Measurements from ENCODE around the gene XXYLT1.

The XXYLT1 gene

DNA sequence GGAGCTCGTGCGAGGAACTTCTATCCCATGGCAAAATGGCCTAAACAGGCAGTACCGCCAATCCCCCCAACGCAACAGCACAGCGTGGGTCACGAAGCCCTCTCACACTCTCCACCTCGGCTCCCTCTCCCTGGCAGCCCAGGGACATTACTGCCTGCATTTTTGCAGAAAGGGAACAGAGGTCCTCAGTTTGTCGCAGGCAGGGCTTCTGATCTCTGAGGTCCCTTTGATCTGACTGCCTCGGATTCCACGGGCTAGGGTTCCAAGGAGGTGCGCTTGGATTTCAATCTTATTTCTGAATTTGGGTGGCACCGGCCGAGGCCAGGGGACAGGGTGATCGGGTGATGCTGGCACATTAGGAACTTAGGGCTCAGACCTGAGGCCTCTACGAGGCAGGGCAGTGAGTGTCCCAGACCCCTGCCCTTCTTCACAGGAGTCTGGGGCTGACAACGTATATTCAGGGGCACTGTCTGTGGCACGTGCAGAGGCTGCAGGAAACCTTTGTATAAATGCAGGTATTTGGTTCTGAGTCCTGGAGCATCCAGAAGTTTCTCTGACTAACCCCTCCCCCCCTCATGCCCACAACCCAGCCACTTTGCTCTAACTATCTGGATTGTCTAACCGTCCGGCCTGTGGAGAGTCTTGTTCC, 197.9 kb downstream of the XXYLT1 start:
- no peak for DNase-seq

DNA sequence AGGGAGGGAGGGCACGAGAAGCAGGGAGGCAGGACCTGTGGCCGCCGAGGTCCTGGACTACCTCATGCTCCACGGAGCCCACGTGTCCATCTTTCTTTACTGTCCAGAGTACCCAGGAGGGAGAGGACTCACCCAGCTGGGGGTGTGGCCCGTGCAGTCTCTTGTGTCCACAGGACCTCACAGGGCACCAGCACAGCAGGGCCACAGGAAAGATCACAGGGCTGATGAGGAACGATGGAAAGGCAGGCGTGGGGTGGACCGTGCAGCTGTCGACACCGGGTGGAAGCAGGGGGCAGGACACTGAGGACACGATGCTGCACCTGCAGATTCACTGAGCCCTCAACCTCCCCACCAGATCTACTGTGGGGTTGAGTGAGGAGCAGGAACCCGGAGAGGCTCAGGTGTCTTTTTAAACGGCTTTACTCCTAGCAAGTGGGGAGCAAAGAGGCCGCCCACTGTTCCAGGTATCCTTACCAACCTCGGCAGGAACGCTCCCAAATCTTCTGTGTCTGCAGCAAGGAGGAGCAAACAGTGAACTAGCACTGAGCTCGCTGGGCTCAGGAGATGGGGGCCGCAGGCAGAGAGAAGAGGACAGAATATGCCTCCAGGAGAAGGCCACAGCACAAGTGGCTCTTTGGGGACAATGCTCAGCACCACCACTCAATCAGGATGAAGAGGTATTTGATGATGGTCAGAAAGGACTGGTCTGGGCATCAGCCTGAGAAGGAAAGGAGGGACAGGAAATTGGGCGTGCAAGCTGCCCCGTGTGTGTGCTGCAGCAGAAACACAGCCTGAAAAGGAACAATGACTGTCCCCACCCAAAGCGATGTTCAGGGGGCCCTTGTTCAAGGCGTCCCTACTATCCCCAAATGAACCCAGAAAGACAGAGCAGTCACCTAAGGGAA, 198.8 kb downstream of the XXYLT1 start:
- no peak for DNase-seq

DNA sequence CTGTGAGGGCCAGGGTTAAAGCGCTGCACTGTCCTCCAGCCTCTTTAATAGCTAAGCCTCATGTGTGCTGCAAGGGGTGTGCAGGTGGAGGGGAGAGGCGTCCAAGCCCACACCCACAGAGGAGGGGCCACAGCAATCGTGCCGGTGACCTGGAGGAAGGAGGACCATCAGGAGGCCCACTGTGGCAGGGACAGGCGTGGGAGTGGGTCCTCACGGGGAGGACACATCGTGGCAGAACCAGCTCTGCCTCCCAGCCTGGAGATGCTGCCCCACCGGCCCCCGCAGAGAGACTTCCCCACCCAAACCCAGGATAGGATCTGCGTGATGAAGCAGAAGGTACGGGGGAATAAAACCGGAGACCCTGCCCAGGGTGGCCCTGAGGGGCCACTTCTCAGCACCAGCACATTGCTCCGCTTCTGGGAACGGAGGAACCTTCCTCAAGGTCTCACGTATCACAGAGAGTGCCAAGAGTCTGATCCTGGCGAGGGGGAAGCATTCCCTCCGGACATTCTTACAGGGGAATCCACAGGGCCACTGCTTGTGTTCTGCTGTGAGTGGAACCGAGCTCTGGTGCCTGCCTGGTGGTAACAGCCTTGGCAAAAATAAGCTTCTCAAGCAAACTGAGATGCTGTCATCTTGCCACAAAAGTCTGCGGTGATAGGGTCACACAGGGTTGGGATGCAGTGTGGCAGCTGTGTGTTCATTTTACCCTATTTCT, 199.8 kb downstream of the XXYLT1 start:
- no peak for DNase-seq

DNA sequence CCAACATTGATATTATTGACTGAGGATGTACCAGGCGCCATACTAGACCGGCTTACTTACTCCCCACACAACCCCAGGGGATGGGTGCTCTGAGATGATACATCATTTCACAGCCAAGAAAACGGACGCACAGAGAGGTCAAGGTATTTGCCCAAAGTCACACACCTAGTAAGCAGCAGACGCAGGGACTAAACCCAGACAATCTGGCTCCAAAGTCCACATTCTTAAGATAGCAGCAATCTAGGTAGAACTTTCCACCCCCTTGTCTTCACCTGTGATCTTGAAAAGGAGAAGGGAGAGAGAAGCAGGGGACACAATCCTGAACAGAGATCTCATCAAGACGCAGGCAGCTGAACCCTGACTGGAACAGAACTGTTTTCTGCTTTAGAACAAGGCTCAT, 200.6 kb downstream of the XXYLT1 start:
- DNase-seq: no peak

DNA sequence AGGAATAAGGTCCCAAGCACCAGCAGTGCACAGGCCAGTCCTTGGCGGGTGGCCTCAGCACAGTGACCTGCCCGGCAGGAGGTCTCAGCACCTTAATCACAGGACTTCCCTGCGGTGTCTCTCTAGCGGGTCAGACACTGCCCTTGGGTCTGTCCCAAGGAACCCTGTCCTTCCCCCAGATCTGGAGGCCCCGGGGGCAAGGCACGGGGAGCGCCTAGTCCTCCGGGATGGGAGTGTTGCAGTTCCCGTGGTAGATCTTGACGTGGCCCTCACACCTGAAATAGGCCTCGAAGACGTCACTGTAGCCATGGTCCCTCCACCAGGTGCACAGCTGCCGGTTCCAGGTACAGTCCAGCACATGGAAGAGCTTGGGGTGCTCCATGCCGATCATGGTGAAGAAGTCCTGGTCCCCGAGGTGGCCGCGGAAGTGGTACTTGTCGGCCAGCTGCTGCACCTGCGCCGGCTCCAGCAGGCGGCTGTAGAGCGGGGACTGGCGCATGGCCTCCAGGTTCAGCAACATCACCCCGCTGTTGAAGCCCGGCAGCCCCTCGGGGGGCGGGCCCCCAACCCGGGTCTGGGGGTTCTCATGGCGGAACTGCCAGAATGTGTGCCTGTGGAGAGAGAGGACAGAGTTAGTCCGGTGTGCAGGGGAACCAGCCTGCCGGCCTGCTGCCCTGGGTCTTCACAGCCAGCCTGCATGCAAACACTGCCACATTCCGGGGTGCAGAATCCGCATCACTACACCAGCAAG, 201.3 kb downstream of the XXYLT1 start:
- DNase-seq: no peak

DNA sequence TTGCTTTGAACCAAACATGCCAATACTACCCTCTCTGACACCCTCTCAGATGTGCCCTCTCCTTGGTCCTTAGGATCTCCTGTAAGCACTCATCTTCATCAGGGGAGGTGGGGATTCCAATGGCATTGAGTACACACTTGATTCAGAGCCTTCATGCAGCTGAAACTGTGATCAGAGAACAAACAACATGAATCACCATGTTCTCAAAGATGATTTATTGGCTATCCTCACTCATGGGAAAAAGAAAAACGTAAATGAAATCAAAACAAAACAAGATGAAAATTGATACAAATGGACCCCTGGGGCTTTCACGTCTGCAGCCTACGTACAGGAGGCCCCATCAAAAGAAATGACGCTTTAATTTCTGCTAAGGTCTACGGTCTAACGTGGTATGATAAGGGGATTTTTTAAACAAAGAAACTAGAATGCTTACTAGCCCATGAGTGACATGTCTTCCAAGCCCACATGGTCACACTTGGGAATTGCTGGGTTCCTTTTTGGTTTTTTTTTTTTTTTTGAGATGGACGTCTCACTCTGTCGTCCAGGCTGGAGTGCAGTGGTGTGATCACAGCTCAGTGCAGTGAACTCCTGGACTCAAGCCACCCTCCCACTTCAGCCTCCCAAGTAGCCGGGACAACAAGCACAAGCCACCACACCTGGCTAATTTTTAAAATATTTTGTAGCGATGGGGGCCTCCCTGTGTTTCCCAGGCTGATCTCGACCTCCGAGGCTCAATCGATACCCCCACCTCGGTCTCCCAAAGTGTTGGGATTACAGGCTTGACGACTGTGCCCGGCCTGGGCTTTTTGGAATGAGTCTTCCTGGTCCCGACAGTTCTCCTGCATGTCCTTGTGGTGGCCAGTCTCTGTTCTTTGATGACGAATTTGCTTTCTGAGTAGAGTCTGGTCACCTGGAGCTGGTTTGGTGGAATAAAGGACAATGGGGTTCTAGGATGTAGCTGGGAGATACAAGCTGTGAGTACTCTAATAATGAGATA, 202.6 kb downstream of the XXYLT1 start:
- no peak for DNase-seq

DNA sequence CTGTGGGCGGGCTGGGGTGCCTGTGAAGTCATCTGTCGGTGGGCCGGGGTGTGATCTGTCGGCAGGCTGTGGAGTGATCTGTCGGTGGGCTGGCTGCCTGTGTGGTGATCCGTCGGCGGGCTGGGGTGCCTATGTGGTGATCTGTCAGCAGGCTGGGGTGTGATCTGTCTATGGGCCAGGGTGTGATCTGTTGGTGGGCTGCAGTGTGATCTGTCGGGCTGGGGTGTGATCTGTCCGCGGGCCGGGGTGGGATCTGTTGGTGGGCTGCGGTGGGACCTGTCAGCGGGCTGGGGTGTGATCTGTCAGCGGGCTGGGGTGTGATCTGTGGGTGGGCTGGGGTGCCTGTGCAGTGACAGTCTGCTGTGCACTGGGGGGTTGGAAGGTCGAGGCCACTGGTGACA, 204.5 kb downstream of the XXYLT1 start:
- DNase-seq: no peak

DNA sequence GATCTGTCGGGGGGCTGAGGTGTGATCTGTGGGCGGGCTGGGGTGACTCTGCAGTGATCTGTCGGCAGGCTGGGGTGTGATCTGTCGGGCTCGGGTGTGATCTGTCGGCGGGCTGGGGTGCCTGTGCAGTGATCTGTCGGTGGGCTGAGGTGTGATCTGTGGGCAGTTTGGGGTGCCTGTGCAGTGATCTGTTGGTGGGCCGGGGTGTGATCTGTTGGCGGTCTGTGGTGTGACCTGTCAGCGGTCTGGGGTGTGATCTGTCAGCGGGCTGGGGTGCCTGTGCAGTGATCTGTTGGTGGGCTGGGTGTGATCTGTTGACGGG, 205.1 kb downstream of the XXYLT1 start:
- no peak for DNase-seq

DNA sequence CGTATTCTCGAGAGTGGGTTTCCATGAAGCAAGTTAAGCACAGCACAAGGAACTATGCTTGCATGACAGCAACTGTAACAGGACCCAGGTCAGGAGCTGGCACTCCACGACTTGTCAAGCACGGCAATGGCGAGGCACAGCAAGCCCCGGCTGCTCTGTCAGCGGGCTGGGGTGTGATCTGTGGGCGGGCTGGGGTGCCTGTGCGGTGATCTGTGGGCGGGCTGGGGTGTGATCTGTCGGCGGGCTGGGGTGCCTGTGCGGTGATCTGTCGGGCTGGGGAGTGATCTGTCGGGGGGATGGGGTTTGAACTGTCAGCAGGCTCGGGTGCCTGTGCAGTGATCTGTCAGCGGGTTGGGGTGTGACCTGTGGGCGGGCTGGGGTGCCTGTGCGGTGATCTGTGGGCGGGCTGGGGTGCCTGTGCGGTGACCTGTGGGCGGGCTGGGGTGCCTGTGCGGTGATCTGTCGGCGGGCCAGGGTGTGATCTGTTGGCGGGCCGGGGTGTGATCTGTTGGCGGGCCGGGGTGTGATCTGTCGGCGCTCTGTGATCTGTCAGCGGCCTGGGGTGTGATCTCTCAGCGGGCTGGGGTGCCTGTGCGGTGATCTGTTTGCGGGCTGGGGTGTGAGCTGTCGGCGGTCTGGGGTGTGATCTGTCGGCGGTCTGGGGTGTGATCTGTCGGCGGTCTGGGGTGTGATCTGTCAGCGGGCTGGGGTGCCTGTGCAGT, 205.7 kb downstream of the XXYLT1 start:
- DNase-seq: no peak

DNA sequence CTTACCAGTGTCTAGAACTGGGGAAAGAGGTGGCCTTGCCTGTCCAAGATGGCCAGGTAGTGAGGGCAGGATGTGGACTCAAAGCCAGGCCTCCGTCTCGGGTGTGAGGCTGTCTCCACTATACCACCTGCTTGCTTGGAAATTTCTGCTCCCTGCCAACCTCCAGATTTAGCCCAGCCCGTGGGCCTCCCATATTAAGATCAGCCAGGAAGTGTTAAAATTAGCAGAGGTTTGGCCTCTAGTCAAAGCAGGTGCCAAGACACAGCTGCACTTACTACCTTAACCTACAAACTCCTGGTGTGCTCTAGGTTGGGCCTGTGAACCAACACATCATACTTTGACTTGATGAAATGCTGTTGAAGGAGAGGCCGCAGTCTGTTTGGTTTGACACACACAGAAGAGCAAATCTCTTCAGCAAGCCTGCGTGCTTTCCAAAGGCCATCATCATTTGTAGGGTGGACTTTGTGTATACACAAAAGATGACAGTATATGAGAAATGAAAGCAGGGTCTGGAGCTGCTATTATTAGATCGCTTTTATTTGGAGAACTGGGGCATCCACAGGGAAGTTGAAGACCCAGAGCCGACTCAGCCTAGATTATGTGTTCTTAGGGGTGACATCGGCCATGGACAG, 206.5 kb downstream of the XXYLT1 start:
- DNase-seq: no peak

DNA sequence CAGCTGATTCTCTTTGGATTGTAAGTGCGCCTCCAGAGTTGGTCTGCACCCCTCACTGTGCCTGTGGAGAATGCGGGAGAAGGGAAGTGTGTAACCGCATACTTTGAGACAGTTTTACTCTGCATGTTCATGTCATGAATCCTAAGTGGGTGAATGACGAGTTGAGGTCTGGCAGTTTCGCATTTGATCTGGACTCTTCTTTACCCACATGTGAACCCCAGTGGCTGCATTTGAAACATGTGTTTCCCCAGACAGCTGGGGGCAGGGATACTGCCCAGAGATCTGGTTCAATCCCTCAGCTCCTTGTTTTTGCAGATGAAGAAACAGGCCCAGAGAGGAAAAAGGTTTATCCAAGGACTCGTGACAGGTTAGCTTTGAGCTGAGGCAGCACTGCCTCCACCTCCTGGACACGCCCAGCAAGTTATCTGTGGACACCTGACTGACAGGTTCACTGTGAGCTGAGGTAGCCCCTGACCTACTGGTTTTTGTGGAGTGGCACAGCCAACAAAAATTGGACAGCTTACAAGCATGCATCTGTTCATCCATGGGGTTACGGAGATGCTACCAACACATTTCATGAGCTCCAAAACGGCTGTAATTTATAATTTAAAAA, 207.3 kb downstream of the XXYLT1 start:
- DNase-seq: peak; percentile 26

DNA sequence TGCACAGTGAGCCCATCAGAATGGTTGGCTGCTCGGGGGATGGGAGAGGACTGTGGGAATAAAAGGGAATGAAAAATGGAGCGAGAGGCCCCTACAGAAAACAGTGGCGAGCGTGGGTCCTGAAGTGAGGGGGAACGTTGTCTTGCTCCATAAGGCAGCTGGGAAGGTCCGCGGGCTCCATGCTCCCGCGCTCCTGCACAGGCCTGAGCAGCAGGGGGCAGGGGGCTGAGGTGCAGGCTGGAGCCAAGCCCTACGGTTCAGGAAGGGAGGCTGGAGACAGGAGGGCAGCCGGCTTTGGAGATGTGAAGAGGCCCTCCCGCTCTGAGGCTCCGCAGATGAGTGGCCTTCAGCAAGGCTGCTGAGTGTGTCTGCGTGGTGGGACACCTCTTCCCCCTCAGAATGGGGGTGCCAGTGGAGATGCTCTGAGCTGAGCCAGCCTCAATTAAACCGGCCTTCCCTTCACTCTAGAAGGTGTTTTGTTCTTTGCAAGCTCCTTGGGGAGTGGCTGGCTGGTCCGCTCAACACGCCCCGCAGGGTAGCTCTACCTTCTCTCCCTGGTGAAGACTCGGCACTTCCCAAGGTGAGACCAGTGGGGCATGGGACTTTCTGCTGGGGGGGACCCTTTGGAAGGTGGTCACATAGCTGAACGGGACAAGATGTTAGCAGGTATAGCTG, 208.0 kb downstream of the XXYLT1 start:
- DNase-seq: no peak

DNA sequence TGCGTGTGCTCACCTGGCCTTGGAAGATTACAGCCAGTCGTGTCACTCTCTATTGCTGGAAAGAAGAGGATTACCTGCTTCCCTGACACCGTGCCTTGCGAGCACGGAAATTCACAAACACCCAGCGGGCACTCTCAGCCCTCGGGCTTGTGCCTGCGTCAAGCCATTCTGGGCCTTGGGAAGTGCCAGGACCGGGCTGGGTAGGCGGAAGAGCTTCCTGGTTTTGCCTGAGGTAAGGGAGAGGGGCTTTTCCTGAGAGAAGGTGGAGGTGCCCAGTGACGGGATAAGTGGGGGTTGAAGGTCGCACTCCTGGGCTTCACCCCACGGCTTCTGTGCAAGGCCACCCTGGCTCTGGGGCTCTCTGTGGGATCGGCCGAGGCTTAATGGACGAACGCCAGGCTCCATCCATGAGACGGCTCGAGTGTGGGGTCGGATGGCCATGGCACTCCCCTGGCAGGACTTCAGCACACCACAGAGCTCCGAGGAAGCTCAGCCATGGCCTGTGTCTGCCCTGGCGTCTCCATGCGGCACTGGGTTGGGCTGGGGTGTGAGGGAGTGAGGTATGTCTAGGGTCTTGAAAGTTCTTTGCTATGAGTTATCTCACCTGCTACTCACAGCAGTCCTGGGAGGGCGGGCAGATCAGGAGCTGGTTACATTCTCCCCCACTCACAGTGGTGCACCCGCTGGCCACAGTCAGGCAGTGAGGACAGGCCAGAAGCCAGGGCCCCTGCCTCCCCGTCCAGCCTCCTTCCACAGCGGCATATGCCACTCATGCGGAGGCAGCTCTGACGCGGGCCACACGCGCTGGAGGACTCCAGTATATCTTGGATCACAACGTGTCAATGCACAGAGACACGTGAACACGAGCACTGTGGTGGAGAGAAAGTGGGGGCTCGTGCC, 209.0 kb downstream of the XXYLT1 start:
- no peak for DNase-seq

DNA sequence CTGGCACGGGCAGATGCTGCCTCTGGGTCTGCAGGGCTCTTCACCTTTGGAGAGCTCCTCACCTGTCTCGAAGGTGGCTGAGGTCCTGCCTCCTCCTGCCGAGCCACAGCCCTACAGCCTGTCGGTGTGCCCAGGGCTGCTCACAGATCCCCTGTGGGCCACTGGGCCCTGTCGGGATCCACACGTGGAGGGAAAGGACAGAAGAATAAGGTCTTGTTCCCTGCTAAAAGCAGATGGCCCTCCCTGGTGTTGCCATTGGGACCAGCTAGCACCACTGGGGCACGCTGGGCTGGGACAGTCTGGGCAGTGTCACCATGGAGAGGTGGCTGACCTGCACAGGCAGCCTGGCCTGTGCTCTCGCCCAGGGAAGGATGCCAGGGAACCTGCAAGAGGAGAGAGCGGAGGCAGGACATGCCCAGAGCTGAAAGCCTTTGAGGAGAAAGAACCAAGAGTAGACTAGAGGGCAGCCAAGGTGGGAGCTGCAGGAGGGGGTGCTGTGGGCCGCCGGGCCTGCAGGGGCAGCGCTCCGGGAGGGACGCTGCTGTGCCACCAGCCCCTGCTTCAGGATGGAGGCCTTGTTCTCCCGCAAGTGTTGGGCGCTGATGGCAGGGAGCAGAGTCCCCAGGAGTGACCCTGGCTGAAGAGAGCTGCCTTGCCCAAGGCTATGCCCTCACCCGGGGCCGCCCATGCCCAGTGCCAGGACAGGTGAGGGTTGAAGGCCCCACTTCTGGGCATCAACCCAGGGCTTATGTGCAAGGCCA, 210.2 kb downstream of the XXYLT1 start:
- no peak for DNase-seq

DNA sequence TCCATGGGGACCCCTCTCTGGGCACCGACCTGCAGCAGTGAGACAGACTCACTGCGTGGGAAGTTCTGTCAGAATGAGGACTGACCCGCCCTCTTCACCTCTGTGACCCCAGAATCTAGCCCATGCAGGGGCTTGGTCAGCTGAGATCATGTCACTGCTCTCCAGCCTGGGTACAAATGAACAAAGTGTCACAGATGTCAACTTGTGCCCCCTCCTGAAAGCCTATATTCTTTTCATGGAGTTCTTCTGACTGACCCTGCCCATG, 210.8 kb downstream of the XXYLT1 start:
- DNase-seq: no peak

DNA sequence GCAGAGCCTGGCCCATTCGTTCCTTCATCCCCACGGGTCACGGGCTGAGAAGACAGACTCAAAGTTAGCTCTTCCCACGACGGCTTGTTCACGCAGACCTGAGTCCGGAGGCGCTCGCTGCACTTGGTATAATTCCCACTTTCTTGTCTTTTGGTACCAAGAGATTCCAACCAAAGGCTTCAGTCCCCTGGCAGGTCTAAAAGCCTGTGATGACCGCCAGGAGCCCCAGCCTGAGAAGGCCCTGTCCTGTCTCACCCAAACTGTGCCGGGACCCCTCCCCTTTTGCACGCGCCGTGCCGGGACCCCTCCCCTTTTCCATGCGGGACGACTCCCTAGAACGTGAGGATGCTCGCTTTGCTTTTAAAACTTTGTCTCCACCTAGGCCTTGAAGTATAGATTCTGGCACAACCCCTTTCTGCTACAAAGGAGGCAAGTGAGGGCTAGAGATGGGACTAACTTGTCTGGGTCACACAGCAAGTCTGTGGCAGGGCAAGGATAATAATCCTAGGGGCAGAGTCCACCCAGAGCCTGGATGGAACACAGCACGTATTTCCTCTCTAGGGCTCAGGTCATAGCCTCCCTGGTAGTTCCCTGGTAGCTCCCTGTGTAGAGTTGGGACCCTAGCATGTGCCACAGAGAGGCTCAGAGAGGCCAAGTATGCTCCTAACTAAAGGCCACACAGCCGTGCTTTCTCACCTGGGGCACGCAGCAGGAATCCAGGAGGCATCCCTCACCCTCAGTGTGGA, 211.3 kb downstream of the XXYLT1 start:
- no peak for DNase-seq

DNA sequence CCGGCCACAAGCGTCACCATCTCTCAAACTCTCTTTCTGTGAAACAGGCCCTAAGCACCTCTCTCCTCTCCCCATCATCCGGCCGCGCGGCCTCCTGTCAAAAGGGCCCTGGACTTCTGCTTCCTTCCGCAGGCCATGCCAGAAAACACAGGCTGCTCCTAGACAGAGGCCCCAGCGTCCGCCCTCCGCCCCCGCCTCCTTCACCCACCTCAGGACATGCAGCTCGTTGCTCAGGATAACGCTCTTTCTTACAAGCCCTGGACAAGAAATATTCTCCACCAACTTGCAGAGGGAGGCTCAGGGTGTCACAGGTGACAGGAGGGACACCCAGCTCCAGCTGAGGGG, 212.0 kb downstream of the XXYLT1 start:
- DNase-seq: no peak
